ENCODE measurements around the gene SEMA3B.

DNA sequence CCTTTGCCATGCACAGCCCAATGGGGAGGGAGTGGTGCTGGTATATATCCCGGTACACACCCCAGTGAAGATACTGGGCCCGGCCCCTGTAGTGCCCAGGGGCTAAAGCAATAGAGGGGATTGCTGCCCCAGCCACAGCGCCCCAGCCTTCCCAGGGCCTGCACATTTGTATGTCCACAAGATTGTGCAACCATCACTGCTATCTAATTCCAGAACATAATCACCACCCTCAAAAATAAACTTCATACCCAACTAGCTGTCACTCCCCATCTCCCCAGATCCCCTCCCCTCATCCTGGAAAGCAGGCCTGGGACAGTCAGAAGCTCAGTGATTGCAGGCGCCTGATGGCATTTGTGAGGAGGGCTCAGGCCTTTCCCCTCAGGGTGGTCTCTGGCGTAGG lies 19.5 kb upstream of the SEMA3B start:
- TF ChIP-seq, protein P1, sequence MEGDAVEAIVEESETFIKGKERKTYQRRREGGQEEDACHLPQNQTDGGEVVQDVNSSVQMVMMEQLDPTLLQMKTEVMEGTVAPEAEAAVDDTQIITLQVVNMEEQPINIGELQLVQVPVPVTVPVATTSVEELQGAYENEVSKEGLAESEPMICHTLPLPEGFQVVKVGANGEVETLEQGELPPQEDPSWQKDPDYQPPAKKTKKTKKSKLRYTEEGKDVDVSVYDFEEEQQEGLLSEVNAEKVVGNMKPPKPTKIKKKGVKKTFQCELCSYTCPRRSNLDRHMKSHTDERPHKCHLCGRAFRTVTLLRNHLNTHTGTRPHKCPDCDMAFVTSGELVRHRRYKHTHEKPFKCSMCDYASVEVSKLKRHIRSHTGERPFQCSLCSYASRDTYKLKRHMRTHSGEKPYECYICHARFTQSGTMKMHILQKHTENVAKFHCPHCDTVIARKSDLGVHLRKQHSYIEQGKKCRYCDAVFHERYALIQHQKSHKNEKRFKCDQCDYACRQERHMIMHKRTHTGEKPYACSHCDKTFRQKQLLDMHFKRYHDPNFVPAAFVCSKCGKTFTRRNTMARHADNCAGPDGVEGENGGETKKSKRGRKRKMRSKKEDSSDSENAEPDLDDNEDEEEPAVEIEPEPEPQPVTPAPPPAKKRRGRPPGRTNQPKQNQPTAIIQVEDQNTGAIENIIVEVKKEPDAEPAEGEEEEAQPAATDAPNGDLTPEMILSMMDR (IDR thresholded peaks at IDR 0.05 in 4 of 5, conservative IDR thresholded peaks at IDR 0.05 in 1 of 5), result no peak
- no peak for TF ChIP-seq POLR2A (IDR thresholded peaks at IDR 0.05)
